Measurements from ENCODE around the gene ACOT2. TPM values are rescaled to one million over a fixed set of nuclear protein-coding genes. Genes with fewer than 3 reads are reported as not detected.
"Not testable (repeated sequence)": the region's sequence is repeated elsewhere in the genome, so short reads cannot be mapped to it uniquely, and the experiment has no call there.

The ACOT2 gene
- total RNA-seq, 2 experiments from 2014 or later: 11.0 to 13.2 TPM

- Mint-ChIP-seq H3K27me3 (no peaks in the 10 kb centered on the region), H3K4me3 (no peak overlapping the region), H3K36me3 (ENCODE audit: low read depth) (no peaks in the 10 kb centered on the region), H3K9me3 (no peaks in the 10 kb centered on the region), H3K27ac (no peak overlapping the region), H3K4me1 (no peaks in the 10 kb centered on the region)
- POLR2A ChIA-PET: no interaction called here
- no peak for DNase-seq
- CTCF ChIA-PET: no interaction called here
Measured at GRCh38 chr14:73553845-73554244, 15.2 kb upstream of the ACOT2 start.

DNA sequence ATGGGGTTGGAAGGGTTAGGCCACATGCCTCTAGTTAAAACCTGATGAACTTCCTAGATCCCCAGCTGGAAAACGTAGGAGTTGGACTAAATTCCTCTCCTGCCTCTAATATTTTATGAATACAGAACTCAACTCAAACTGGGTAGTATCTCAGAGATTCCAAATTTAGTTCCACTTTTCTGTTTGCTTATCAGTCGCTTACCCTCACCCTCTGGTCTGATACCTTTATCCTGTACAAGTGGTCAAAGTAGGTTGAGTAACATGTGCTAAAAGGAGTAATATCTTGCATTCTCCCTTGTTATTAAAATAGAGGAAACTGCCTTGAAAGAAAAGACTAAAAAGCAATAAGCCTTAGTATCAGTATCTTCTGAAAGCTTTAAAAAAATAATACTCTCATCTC, 11.8 kb upstream of the ACOT2 start:
- H3K4me1 Mint-ChIP-seq; H3K27ac Mint-ChIP-seq; CTCF ChIA-PET; DNase-seq; H3K36me3 Mint-ChIP-seq (ENCODE audit: low read depth); H3K4me3 Mint-ChIP-seq; POLR2A ChIA-PET; H3K9me3 Mint-ChIP-seq; H3K27me3 Mint-ChIP-seq: not testable (repeated sequence)

GRCh38 chr14:73558238-73558637, 10.8 kb upstream of the ACOT2 start:
- H3K4me3 Mint-ChIP-seq; DNase-seq; H3K27ac Mint-ChIP-seq; H3K36me3 Mint-ChIP-seq (ENCODE audit: low read depth); H3K4me1 Mint-ChIP-seq; POLR2A ChIA-PET; H3K27me3 Mint-ChIP-seq: not testable (repeated sequence)
- peaks cover 11% of the 10 kb centered on the region for H3K9me3 Mint-ChIP-seq
- CTCF ChIA-PET: interaction anchor here (0.6 to 0.7 kb wide), 2 partner anchors 107 to 513 kb away, joined by 3 read pairs; no protein-coding TSS in a partner anchor

DNA sequence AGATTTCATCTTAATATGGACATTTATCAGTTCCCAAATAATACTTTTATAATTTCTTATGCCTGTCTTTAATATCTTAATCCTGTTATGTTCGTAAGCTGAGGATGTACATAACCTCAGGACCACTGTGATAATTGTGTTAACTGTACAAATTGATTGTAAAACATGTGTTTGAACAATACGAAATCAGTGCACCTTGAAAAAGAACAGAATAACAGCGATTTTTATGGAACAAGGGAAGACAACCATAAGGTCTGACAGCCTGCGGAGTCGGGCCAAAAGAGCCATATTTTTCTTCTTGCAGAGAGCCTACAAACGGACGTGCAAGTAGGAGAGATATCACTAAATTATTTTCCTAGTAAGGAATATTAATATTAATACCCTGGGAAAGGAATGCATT, 6.8 kb upstream of the ACOT2 start:
- H3K27me3 Mint-ChIP-seq, H3K27ac Mint-ChIP-seq, H3K4me3 Mint-ChIP-seq, CTCF ChIA-PET, POLR2A ChIA-PET, DNase-seq: not testable (repeated sequence)
- H3K9me3 Mint-ChIP-seq: peaks cover 11% of the 10 kb centered on the region
- peaks cover 19% of the 10 kb centered on the region for H3K4me1 Mint-ChIP-seq
- H3K36me3 Mint-ChIP-seq (ENCODE audit: low read depth): peaks cover 25% of the 10 kb centered on the region

GRCh38 chr14:73562696-73563095, 6.3 kb upstream of the ACOT2 start:
- CTCF ChIA-PET, POLR2A ChIA-PET: not testable (repeated sequence)

DNA sequence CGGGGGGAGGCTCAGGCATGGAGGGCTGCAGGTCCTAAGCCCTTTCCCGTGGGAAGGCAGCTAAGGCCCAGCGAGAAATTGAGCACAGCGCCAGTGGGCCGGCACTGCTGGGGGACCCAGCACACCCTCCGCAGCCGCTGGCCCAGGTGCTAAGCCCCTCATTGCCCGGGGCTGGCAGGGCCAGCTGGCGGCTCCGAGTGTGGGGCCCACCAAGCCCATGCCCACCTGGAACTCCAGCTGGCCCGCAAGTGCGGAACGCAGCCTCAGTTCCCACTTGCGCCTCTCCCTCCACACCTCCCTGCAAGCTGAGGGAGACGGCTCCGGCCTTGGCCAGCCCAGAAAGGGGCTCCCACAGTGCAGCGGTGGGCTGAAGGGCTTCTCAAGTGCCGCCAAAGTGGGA, 2.6 kb upstream of the ACOT2 start:
- peak overlapping the region; percentile 36 for H3K27ac Mint-ChIP-seq
- peaks cover 43% of the 10 kb centered on the region for H3K4me1 Mint-ChIP-seq
- H3K4me3 Mint-ChIP-seq, H3K27me3 Mint-ChIP-seq, DNase-seq, POLR2A ChIA-PET: not testable (repeated sequence)
- H3K9me3 Mint-ChIP-seq: peaks cover 11% of the 10 kb centered on the region
- CTCF ChIA-PET: interaction anchor here (0.7 to 1.5 kb wide), 4 partner anchors 44 to 338 kb away, joined by 3 to 4 read pairs (median 3); no protein-coding TSS in a partner anchor
- peaks cover 36% of the 10 kb centered on the region for H3K36me3 Mint-ChIP-seq (ENCODE audit: low read depth)

More at GRCh38 chr14:73562696-73563095, 6.3 kb upstream of the ACOT2 start:
- H3K4me1 Mint-ChIP-seq: peaks cover 23% of the 10 kb centered on the region
- H3K27ac Mint-ChIP-seq, H3K4me3 Mint-ChIP-seq, H3K27me3 Mint-ChIP-seq, DNase-seq: not testable (repeated sequence)
- H3K9me3 Mint-ChIP-seq: peaks cover 11% of the 10 kb centered on the region
- H3K36me3 Mint-ChIP-seq (ENCODE audit: low read depth): peaks cover 29% of the 10 kb centered on the region

GRCh38 chr14:73566935-73567334, 2.1 kb upstream of the ACOT2 start:
- POLR2A ChIA-PET, DNase-seq, H3K27me3 Mint-ChIP-seq, H3K9me3 Mint-ChIP-seq: not testable (repeated sequence)
- CTCF ChIA-PET: interaction anchor here (0.7 to 2.5 kb wide), 4 partner anchors 25 to 338 kb away, joined by 3 to 7 read pairs (median 4); partner anchors contain the start of gene ACOT4
- H3K4me1 Mint-ChIP-seq: peaks cover 41% of the 10 kb centered on the region
- H3K27ac Mint-ChIP-seq: peak overlapping the region; percentile 50
- H3K4me3 Mint-ChIP-seq: peak overlapping the region; percentile 89
- peaks cover 36% of the 10 kb centered on the region for H3K36me3 Mint-ChIP-seq (ENCODE audit: low read depth)

DNA sequence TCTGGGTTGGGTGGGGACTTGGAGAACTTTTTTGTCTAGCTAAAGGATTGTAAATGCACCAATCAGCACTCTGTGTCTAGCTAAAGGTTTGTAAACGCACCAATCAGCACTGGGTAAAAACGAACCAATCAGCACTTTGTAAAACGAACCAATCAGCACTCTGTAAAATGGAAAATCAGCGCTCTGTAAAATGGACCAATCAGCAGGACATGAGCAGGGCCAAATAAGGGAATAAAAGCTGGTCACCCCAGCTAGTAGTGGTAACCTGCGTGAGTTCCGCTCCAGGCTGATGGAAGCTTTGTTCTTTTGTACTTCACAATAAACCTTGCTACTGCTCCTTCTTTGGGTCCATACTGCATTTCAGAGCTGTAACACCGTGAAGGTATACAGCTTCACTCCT, 1.7 kb upstream of the ACOT2 start:
- POLR2A ChIA-PET: interaction anchor here (0.6 kb wide), 1 partner anchor 42 kb away, joined by 4 read pairs; no protein-coding TSS in a partner anchor
- no peak for DNase-seq
- peaks cover 36% of the 10 kb centered on the region for H3K36me3 Mint-ChIP-seq (ENCODE audit: low read depth)
- peak overlapping the region; percentile 50 for H3K27ac Mint-ChIP-seq
- H3K4me3 Mint-ChIP-seq: peak overlapping the region; percentile 89
- H3K4me1 Mint-ChIP-seq: peaks cover 41% of the 10 kb centered on the region
- H3K27me3 Mint-ChIP-seq: no peaks in the 10 kb centered on the region
- CTCF ChIA-PET: interaction anchor here (0.8 to 2.5 kb wide), 5 partner anchors 25 to 107 kb away, joined by 3 to 7 read pairs (median 3); partner anchors contain the start of gene ACOT4
- H3K9me3 Mint-ChIP-seq: peaks cover 4% of the 10 kb centered on the region

GRCh38 chr14:73567951-73568885, 795 bp upstream of the ACOT2 start:
- H3K36me3 Mint-ChIP-seq (ENCODE audit: low read depth): peaks cover 32% of the 10 kb centered on the region
- peak overlapping the region; percentile 99 for H3K27ac Mint-ChIP-seq
- POLR2A ChIA-PET: interaction anchor here (0.6 to 1.0 kb wide), 5 partner anchors 24 to 446 kb away, joined by 3 to 5 read pairs (median 4); partner anchors contain the start of genes ACOT4 and ACOT6
- H3K4me1 Mint-ChIP-seq: peaks cover 41% of the 10 kb centered on the region
- CTCF ChIA-PET: interaction anchor here (0.6 to 2.5 kb wide), 10 partner anchors 11 to 479 kb away, joined by 3 to 7 read pairs (median 4); partner anchors contain the start of gene ACOT4
- H3K4me3 Mint-ChIP-seq: peak overlapping the region; percentile 89
- H3K27me3 Mint-ChIP-seq: no peaks in the 10 kb centered on the region
- peak; percentile 22 for DNase-seq
- no peaks in the 10 kb centered on the region for H3K9me3 Mint-ChIP-seq

DNA sequence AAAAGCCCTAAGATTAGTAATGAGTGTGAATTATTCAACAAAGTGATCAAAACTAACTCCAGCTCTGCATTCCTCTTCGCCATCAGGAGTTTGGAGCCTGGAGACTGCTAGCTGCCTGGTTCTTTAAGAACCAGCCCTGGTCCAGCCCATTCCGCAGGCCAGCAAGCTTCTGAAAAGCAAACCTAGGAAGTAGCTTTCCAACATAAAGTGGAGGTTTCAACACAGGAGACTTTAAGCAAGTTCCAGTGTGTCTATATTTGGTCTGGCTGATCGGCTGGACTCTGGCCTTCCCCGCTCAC, 178 bp upstream of the ACOT2 start:
- H3K9me3 Mint-ChIP-seq, DNase-seq, H3K27me3 Mint-ChIP-seq: not testable (repeated sequence)
- ChIA-PET POLR2A (interaction anchor here (0.6 to 1.0 kb wide), 4 partner anchors 23 to 446 kb away, joined by 3 to 5 read pairs (median 4); partner anchors contain the start of genes ACOT4 and ACOT6), CTCF (interaction anchor here (0.7 to 2.5 kb wide), 7 partner anchors 10 to 478 kb away, joined by 3 to 7 read pairs (median 5); partner anchors contain the start of gene ACOT4)
- H3K36me3 Mint-ChIP-seq (ENCODE audit: low read depth): peaks cover 34% of the 10 kb centered on the region
- peak overlapping the region; percentile 89 for H3K4me3 Mint-ChIP-seq
- peaks cover 41% of the 10 kb centered on the region for H3K4me1 Mint-ChIP-seq
- H3K27ac Mint-ChIP-seq: peak overlapping the region; percentile 99

GRCh38 chr14:73570913-73571312, 1.9 kb downstream of the ACOT2 start:
- H3K27me3 Mint-ChIP-seq, H3K9me3 Mint-ChIP-seq: not testable (repeated sequence)
- peaks cover 28% of the 10 kb centered on the region for H3K36me3 Mint-ChIP-seq (ENCODE audit: low read depth)
- CTCF ChIA-PET: interaction anchor here (0.6 to 2.5 kb wide), 11 partner anchors 8 to 584 kb away, joined by 3 to 7 read pairs (median 4); no protein-coding TSS in a partner anchor
- H3K4me3 Mint-ChIP-seq: peak overlapping the region; percentile 27
- POLR2A ChIA-PET: interaction anchor here (0.5 kb wide), 1 partner anchor 57 kb away, joined by 3 read pairs; no protein-coding TSS in a partner anchor
- peaks cover 30% of the 10 kb centered on the region for H3K4me1 Mint-ChIP-seq
- peak; percentile 57 for DNase-seq
- peak overlapping the region; percentile 54 for H3K27ac Mint-ChIP-seq

DNA sequence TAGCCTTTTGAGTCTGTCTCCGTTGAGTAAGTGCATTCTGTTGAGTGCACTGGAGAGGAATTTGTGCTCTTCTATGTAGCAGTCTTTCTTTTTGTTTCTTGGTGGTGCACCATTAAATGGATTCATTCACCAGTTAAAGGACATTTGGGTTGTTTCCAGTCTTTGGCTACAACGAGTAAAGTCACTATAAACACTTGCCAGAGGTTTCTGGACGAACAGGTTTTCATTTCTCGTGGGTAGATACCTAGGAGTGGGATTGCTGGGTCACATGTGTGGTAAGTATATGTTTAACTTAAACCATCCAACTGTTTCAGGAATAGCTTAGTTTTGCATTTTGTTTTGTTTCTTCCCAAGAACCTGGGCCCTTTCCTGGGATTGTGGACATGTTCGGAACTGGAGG, 4.0 kb downstream of the ACOT2 start:
- H3K4me3 Mint-ChIP-seq, H3K9me3 Mint-ChIP-seq, H3K27ac Mint-ChIP-seq, DNase-seq, H3K27me3 Mint-ChIP-seq, POLR2A ChIA-PET: not testable (repeated sequence)
- Mint-ChIP-seq H3K36me3 (ENCODE audit: low read depth) (peaks cover 18% of the 10 kb centered on the region), H3K4me1 (peaks cover 16% of the 10 kb centered on the region)
- CTCF ChIA-PET: interaction anchor here (0.6 kb wide), 1 partner anchor 25 kb away, joined by 3 read pairs; no protein-coding TSS in a partner anchor

DNA sequence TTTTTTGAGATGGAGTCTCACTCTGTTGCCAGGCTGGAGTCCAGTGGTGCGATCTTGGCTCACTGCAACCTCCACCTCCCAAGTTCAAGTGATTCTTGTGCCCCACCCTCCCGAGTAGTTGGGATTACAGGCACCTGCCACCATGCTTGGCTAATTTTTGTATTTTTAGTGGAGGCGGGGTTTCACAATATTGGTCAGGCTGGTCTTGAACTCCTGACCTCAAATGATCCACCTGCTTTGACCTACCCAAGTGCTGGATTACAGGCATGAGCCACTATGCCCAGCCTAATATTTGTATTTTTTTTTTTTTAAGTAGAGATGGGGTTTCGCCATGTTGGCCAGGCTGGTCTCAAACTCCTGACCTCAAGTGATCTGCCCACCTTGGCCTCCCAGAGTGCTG, 4.7 kb downstream of the ACOT2 start:
- DNase-seq, H3K4me3 Mint-ChIP-seq, POLR2A ChIA-PET, H3K27me3 Mint-ChIP-seq, H3K9me3 Mint-ChIP-seq, H3K27ac Mint-ChIP-seq, H3K4me1 Mint-ChIP-seq: not testable (repeated sequence)
- H3K36me3 Mint-ChIP-seq (ENCODE audit: low read depth): peaks cover 12% of the 10 kb centered on the region
- CTCF ChIA-PET: interaction anchor here (0.6 kb wide), 1 partner anchor 24 kb away, joined by 3 read pairs; no protein-coding TSS in a partner anchor
